Heart right ventricle (tissue), 16 donors: ENCODE measurements around the gene SNAPC1. TPM values are rescaled to one million over a fixed set of nuclear protein-coding genes. Genes with fewer than 3 reads are reported as not detected.

Experiments used
- ATAC-seq, 8 donors: fragments of 200-7000 bp; cut with Tn5 transposase; one replicate each; pipeline ENCODE4 v1.9.1; 2020; ENCODE audit warnings: mild to moderate bottlenecking in 8 of 8, moderate library complexity in 8 of 8, moderate number of reproducible peaks in 1 of 8
- DNase-seq, 2 donors: peaks; one replicate each; pipeline ENCODE4 v3.0.0-alpha.2; 2020
- H3K27ac ChIP-seq, 10 donors: fragments of 200-600 bp; sonication (generic) in 2 of 10; one replicate each; pipeline versions ENCODE4 v1.5.0 to v1.8.0; 2020 to 2022; ENCODE audit warnings: mild to moderate bottlenecking in 3 of 10
- H3K27me3 ChIP-seq, 7 donors: fragments of 200-600 bp; one replicate each; pipeline ENCODE4 v1.8.0; 2021 to 2022; ENCODE audit warnings: mild to moderate bottlenecking in 2 of 7
- H3K36me3 ChIP-seq, 9 donors: fragments of 200-600 bp; sonication (generic) in 1 of 9; one replicate each; pipeline versions ENCODE4 v1.5.0 to v1.8.0; 2020 to 2022; ENCODE audit warnings: mild to moderate bottlenecking in 2 of 9
- H3K4me1 ChIP-seq, 9 donors: fragments of 200-600 bp; sonication (generic) in 1 of 9; one replicate each; pipeline versions ENCODE4 v1.5.0 to v1.8.0; 2020 to 2022; ENCODE audit warnings: mild to moderate bottlenecking in 4 of 9
- H3K4me3 ChIP-seq, 10 donors: fragments of 200-600 bp; sonication (generic) in 2 of 10; one replicate each; pipeline versions ENCODE4 v1.5.0 to v1.8.0; 2020 to 2022; ENCODE audit warnings: mild to moderate bottlenecking in 7 of 10, moderate library complexity in 2 of 10
- H3K9me3 ChIP-seq, 11 donors: fragments of 200-600 bp in 10 of 11; sonication (generic) in 2 of 11; one replicate each; pipeline versions ENCODE4 v1.5.0 to v1.8.0; 2013 to 2022; ENCODE audit warnings: mild to moderate bottlenecking in 2 of 11, control low read depth in 1 of 11, moderate library complexity in 1 of 11
- WGBS, 2 donors: extraction: QIAGEN DNeasy Blood & Tissue Kit; methylation state at CpG; one replicate each; pipeline ENCODE4 v1.1.7; 2013; ENCODE audit warnings: inconsistent platforms in 1 of 2; 5-methylcytosine and 5-hydroxymethylcytosine counted together
- intact Hi-C, 10 donors: fragments of 100-400 bp; cut with DNase I; formaldehyde crosslinking; loops; one replicate each; pipeline versions ENCODE4 v1.11.1 to v1.14.2; 2022
- polyA plus RNA-seq, 2 donors: library from polyadenylated mRNA; stranded (reverse); fragments of 200-250 nt; gene quantifications; one replicate each; pipeline ENCODE4 v1.2.3, GENCODE V29; 2013
- total RNA-seq, 10 donors: library from RNA; stranded (reverse); fragmentation: NEBNext Ultra II Directional in 3 of 10; extraction: Animal tissue kit (Norgen Biotek cat#: 25700) in 3 of 10; gene quantifications; one replicate each; pipeline versions ENCODE4 v1.2.1 to v1.2.4, GENCODE V29; 2021 to 2023
- TF ChIP-seq, protein P1 (sequence below), 9 donors: fragments of 200-600 bp; sonication (generic) in 2 of 9; IDR thresholded peaks; one replicate each; pipeline versions ENCODE4 v1.5.0 to v1.8.0; 2021 to 2022; ENCODE audit warnings: antibody characterized with exemption in 9 of 9, mild to moderate bottlenecking in 5 of 9, moderate library complexity in 1 of 9
- donor health status: Arrhythmogenic right ventricular cardiomyopathy.
- donor health status: ischemic (EF 13 %, LVEDD 7.1; RV severe dilation, severe dysfunction).
- donor health status: healthy with polysubstance abuse.
- donor health status: DM: no; HTN: yes; CAD: no.
- donor health status: DM: no; HTN: no; CAD: no.
- donor health status: ischemic (EF 25% LVEDD 6.9; RV normal size, moderate dysfunction).
- donor health status: ischemic (EF 25% LVEDD 5.7; RV mildly dilated, moderate dysfunction).
- donor health status: healthy.
- donor health status: DM: yes; HTN: yes; CAD: no.
- donor health status: Ischemic cardiomyopathy.
- donor health status: ischemic (EF 35%, LVEDD 5.7; RV mildly dilated, moderate dysfunction).
- donor health status: nonischemic (EF 11% LVEDD 7.7; RV severe dilation, severe dysfunction).
- donor health status: DM: yes; HTN: yes; CAD: no.
- donor health status: PGD.
- donor health status: ischemic (EF 29% LVEDD 5.4; RV normal size, mild dysfunction).
- donor health status: nonischemic (EF 23%, LVEDD 6.1; RV moderate dilation, normal function).

The SNAPC1 gene
- total and polyA plus RNA-seq, 12 donors: 4.2 to 11.9 (median 7.3) TPM

DNA sequence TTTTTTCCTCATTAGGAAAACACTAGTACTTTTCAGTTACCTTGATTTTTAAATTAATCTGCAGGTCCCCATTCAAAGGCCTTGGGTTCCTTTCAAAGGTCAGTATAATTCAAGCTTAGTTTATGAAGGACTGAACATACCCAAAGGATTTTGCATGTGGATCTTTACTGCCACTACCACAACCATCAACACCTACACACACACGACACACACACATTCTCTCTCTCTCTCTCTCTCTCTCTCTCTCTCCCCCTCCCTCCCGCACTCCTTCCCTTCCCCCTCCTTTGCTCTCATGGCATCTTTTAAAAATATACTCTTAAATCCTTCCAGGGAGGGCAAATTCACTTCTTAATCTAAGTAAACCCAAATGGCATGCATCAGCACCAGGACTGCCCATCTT lies 38.1 kb upstream of the SNAPC1 start:
- no peak for DNase-seq
- peak overlapping the region in 1 of 10 donors; percentile 9 for H3K27ac ChIP-seq
- H3K4me3 ChIP-seq: no peak overlapping the region
- TF ChIP-seq, protein P1, sequence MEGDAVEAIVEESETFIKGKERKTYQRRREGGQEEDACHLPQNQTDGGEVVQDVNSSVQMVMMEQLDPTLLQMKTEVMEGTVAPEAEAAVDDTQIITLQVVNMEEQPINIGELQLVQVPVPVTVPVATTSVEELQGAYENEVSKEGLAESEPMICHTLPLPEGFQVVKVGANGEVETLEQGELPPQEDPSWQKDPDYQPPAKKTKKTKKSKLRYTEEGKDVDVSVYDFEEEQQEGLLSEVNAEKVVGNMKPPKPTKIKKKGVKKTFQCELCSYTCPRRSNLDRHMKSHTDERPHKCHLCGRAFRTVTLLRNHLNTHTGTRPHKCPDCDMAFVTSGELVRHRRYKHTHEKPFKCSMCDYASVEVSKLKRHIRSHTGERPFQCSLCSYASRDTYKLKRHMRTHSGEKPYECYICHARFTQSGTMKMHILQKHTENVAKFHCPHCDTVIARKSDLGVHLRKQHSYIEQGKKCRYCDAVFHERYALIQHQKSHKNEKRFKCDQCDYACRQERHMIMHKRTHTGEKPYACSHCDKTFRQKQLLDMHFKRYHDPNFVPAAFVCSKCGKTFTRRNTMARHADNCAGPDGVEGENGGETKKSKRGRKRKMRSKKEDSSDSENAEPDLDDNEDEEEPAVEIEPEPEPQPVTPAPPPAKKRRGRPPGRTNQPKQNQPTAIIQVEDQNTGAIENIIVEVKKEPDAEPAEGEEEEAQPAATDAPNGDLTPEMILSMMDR (IDR thresholded peaks at IDR 0.05): no peak
- WGBS, 2 donors: 63 to 65% methylated on average over 2 of the region's 2 CpGs
- no peaks in the 10 kb centered on the region for H3K9me3 ChIP-seq
- ATAC-seq: peak in 1 of 8 donors; percentile 24
- H3K36me3 ChIP-seq: peaks cover 0 to 96% (median 15%) of the 10 kb centered on the region in 9 donors
- peaks cover 0 to 44% (median 18%) of the 10 kb centered on the region in 9 donors for H3K4me1 ChIP-seq
- intact Hi-C loops: loop anchor here in 1 of 10 donors (10.0 kb wide), 1 partner anchor 159 kb away; no protein-coding TSS in a partner anchor
- H3K27me3 ChIP-seq: no peaks in the 10 kb centered on the region

DNA sequence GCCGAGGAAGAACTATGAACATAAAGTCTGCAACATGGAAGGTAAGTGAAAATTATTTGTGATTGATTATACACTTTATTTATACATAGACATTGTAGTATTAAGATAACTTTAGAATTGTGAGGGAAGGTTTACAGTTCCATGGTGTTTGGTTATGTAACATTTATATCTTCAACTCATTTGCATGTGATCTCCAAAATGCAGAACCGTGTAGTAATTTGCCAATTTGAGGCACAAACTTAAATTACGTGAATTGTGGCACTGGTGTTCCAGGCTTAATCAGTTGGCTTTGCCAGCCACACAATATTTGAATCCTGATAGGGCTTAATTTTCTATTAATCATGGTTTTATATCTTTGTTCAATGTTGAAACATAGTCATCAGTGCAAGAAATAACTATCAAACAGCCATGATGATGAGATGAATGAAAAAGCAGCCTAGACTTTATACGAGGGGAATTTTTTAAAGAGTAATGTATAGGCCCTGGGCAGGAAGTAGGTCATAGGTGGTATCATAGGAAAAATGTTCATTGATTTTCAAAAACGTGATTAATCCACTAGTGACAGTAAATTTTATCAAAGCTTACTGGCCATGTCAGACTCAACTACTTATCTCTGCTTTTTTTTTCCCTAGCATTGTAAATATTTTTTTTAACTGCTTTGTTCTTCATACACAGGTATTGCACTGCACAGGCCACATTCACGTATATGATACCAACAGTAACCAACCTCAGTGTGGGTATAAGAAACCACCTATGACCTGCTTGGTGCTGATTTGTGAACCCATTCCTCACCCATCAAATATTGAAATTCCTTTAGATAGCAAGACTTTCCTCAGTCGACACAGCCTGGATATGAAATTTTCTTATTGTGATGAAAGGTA lies 35.2 kb upstream of the SNAPC1 start:
- no peak for ATAC-seq
- peak overlapping the region in 3 of 10 donors; percentile 2 to 20 (median 2) for H3K27ac ChIP-seq

DNA sequence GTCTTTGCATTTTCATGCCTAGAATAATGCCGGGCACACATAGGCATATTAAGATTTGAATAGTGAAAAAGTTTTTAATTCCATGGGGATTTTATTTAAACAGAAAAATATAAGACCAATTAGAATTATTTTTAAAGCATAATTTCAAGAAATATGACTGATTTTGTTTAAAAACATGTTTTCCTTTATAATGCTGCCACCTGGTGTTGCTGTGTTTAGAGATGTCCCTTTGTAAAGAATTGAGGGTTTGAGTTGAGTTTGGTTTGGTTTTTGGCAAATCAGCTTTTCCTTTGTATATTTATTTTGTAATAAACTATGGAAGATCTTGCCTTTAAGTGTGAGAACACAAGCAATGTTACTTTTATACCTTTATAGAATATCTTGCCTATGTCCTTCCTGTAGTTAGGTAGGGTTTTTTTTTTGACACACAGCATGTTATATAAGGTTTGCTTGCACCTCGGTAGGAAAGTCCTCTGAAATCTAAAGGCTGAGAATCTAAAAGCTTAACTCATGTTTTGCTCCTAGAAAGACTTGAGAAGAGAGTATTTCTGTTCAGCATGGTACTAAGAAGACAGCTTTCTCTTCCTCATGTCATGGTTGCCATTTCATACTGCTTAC lies 31.4 kb upstream of the SNAPC1 start:
- 53 to 55% methylated on average over 2 of the region's 2 CpGs for WGBS, 2 donors
- DNase-seq (no peak), ATAC-seq (peak in 3 of 8 donors; percentile 21 to 39 (median 29))
- Histone ChIP-seq H3K4me1 (peaks cover 0 to 31% (median 9%) of the 10 kb centered on the region in 9 donors), H3K36me3 (peaks cover 0 to 100% (median 29%) of the 10 kb centered on the region in 9 donors), H3K9me3 (no peaks in the 10 kb centered on the region), H3K27me3 (no peaks in the 10 kb centered on the region), H3K4me3 (no peak overlapping the region), H3K27ac (peak overlapping the region in 4 of 10 donors; percentile 37 to 48 (median 40))
- TF ChIP-seq, protein P1 (IDR thresholded peaks at IDR 0.05): peak in 8 of 9 donors; percentile 17 to 73 (median 60)
- intact Hi-C loops: loop anchor here in 9 of 10 donors (2.0 to 10.0 kb wide), 7 partner anchors 34 to 436 kb away; partner anchors contain the start of gene HIF1A (in 1 of the 9)

More for the DNA sequence above, 35.2 kb upstream of the SNAPC1 start:
- Histone ChIP-seq H3K4me1 (peaks cover 0 to 31% (median 10%) of the 10 kb centered on the region in 9 donors), H3K9me3 (no peaks in the 10 kb centered on the region), H3K36me3 (peaks cover 0 to 100% (median 10%) of the 10 kb centered on the region in 9 donors), H3K4me3 (no peak overlapping the region), H3K27me3 (no peaks in the 10 kb centered on the region)
- TF ChIP-seq, protein P1 (IDR thresholded peaks at IDR 0.05): no peak
- 80 to 87% methylated on average over 7 of the region's 7 CpGs for WGBS, 2 donors
- intact Hi-C loops: loop anchor here in 1 of 10 donors (10.0 kb wide), 1 partner anchor 162 kb away; no protein-coding TSS in a partner anchor
- DNase-seq: no peak

DNA sequence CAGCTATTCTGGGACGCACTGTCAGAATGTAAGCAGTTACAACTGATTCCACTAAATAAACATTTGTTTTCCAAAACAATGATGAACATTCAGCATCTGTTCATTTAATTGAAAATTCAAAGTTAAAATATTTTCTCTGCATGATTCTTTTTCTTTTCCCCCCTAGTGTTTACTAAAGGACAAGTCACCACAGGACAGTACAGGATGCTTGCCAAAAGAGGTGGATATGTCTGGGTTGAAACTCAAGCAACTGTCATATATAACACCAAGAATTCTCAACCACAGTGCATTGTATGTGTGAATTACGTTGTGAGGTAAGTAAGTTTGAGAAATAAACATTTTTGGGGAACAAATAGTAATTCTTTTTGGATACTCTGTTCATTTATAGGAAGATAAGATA lies 28.2 kb upstream of the SNAPC1 start:
- TF ChIP-seq, protein P1 (IDR thresholded peaks at IDR 0.05): no peak
- Histone ChIP-seq H3K36me3 (peaks cover 0 to 100% (median 46%) of the 10 kb centered on the region in 9 donors), H3K9me3 (no peaks in the 10 kb centered on the region), H3K4me1 (peaks cover 0 to 24% (median 6%) of the 10 kb centered on the region in 9 donors), H3K27ac (no peak overlapping the region), H3K27me3 (no peaks in the 10 kb centered on the region), H3K4me3 (no peak overlapping the region)
- DNase-seq (no peak), ATAC-seq (no peak)
- intact Hi-C loops: loop anchor here in 8 of 10 donors (5.0 to 10.0 kb wide), 4 partner anchors 37 to 439 kb away; partner anchors contain the start of gene HIF1A (in 1 of the 8)
- WGBS, 2 donors: 89 to 90% methylated on average over 2 of the region's 2 CpGs
